GM18505 (cell line): ENCODE data around the gene OMG.
"Not testable (repeated sequence)": the region's sequence is repeated elsewhere in the genome, so short reads cannot be mapped to it uniquely, and the experiment has no call there.

ENCODE experiments used
- ATAC-seq: cut with Tn5 transposase; IDR thresholded peaks from one replicate; pipeline ENCODE4 v1.9.1; 2021; ENCODE audit not compliant: unreplicated experiment
- POLR2A ChIP-seq: IDR thresholded peaks from 4 replicates; pipeline ENCODE4 v1.6.1; 2011; ENCODE audit warnings: borderline replicate concordance; ENCODE audit not compliant: insufficient read depth, insufficient read length; ENCODE audit errors: extremely low read depth

OMG gene

GRCh38 chr17:31294231-31294630 is 2.8 kb downstream of the OMG start:
- TF ChIP-seq POLR2A, result no peak
- no peak for ATAC-seq

GRCh38 chr17:31293581-31293980 is 3.5 kb downstream of the OMG start:
- TF ChIP-seq POLR2A, result no peak
- ATAC-seq, result no peak

- TF ChIP-seq POLR2A, result no peak
- no peak for ATAC-seq
These were observed 5.2 kb downstream of the OMG start for GRCh38 chr17:31291820-31292219.

- ATAC-seq, result no peak
- TF ChIP-seq POLR2A, result no peak
These were observed 7.2 kb downstream of the OMG start for GRCh38 chr17:31289790-31290189.

- not testable (repeated sequence) for ATAC-seq
These were observed 9.1 kb downstream of the OMG start for GRCh38 chr17:31287932-31288331.

- no peak for TF ChIP-seq POLR2A
- ATAC-seq, result no peak
These were observed 10.5 kb downstream of the OMG start for GRCh38 chr17:31286587-31286986.

GRCh38 chr17:31283841-31284240 is 13.2 kb downstream of the OMG start:
- no peak for ATAC-seq
- TF ChIP-seq POLR2A, result no peak

GRCh38 chr17:31281061-31281460 is 16.0 kb downstream of the OMG start:
- TF ChIP-seq POLR2A, result no peak
- ATAC-seq, result no peak

- ATAC-seq, result no peak
- no peak for TF ChIP-seq POLR2A
These were observed 17.6 kb downstream of the OMG start for GRCh38 chr17:31279401-31279800.

GRCh38 chr17:31275116-31275515 is 21.9 kb downstream of the OMG start:
- ATAC-seq, result no peak
- no peak for TF ChIP-seq POLR2A

- no peak for ATAC-seq
- no peak for TF ChIP-seq POLR2A
These were observed 22.8 kb downstream of the OMG start for GRCh38 chr17:31274252-31274651.

GRCh38 chr17:31273516-31273915 is 23.5 kb downstream of the OMG start:
- ATAC-seq, result no peak
- no peak for TF ChIP-seq POLR2A

GRCh38 chr17:31272803-31273202 is 24.2 kb downstream of the OMG start:
- ATAC-seq, result no peak
- no peak for TF ChIP-seq POLR2A

- no peak for TF ChIP-seq POLR2A
- no peak for ATAC-seq
These were observed 24.8 kb downstream of the OMG start for GRCh38 chr17:31272236-31272635.

GRCh38 chr17:31269578-31269983 is 27.5 kb downstream of the OMG start:
- TF ChIP-seq POLR2A, result no peak
- ATAC-seq, result no peak
